ENCODE measurements around the gene FAM222A.

DNA sequence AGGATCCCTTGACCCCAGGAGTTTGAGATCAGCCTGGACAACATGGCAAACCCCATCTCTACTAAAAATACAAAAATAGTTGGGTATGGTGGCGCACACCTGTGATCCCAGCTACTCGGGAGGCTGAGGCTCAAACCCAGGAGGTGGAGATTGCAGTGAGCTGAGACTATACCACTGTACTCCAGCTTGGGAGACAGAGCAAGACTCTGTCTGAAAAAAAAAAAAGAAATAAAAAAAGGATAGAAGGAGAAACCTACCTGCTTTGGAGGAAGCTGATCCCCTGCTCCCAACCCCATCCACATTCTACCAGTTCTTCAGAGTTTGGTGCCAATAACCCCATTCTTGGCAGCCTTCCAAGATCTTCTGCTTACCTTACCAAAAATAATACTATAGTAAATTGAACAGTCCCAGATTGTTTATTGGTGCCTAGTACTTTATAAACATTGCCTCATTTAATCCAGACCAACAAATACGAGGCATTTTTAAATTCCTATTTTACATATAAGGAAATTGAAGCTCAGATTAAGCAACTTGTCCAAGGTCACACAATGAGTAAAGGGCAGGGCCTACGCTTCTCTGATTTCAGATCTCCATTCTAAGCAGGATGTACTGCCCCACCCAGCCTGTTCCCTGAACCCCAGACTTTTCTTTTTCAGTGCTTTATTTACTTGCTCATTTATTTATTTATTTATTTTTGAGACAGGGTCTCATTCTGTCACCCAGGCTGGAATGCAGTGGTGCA is 33.2 kb upstream of the FAM222A start:
- TF ChIP-seq EZH2 (IDR thresholded peaks at IDR 0.05; ENCODE audit: insufficient read depth, poor library complexity, severe bottlenecking) (no peak), EZH2phosphoT487 (IDR thresholded peaks at IDR 0.05; ENCODE audit: insufficient read depth, low read depth) (no peak)

All from GM23248 (cell line).